ENCODE data around the gene STAB2.
A peak's percentile ranks its signal among the peaks of the same experiment; 100 is the strongest.

Gene STAB2

DNA sequence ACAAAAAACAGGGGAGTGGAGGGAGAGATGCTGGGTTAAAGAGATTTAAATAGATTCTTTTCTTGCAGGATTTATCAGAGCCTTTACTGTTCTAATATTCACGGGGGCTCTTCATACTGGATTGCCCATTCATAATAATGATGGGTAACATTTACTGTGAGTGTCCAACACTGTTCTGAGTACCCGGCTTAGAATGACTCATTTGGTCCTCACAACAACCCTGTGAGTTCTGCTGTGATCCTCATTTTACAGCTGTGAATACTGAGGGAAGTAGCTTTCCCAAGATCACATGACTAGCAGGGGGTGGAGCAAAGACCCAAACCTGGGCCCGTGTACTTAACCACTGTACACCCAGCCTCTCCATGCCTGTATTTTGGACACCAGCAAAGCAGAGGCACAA is 140.6 kb downstream of the STAB2 start:
- TF ChIP-seq, protein P1, sequence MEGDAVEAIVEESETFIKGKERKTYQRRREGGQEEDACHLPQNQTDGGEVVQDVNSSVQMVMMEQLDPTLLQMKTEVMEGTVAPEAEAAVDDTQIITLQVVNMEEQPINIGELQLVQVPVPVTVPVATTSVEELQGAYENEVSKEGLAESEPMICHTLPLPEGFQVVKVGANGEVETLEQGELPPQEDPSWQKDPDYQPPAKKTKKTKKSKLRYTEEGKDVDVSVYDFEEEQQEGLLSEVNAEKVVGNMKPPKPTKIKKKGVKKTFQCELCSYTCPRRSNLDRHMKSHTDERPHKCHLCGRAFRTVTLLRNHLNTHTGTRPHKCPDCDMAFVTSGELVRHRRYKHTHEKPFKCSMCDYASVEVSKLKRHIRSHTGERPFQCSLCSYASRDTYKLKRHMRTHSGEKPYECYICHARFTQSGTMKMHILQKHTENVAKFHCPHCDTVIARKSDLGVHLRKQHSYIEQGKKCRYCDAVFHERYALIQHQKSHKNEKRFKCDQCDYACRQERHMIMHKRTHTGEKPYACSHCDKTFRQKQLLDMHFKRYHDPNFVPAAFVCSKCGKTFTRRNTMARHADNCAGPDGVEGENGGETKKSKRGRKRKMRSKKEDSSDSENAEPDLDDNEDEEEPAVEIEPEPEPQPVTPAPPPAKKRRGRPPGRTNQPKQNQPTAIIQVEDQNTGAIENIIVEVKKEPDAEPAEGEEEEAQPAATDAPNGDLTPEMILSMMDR (IDR thresholded peaks at IDR 0.05; ENCODE audit: insufficient read depth, low read length, missing control alignments) = no peak
- no peak overlapping the region for H3K4me3 ChIP-seq (ENCODE audit: low read depth, low read length)
- no peak for DNase-seq (ENCODE audit: low read depth, low spot score)
- ChIA-PET CTCF (no interaction called here), POLR2A (no interaction called here)

DNA sequence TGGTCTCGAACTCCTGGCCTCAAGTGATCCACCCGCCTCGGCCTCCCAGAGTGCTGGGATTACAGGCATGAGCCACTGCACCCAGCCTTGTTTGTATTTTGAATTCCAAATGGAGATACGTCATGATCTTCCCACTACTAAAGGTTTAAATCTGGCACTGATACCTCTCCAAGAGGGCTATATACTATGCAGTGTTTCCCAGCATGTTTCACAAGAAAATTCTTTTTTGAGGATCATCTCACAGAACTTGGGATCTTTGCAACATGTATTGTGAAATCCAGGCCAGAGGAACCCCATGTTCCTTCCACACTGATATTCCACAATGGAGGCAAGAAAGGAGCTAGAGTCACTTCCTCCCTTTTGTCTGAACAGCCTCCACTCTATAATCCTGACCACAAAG is 141.2 kb downstream of the STAB2 start:
- peak; percentile 17 for DNase-seq (ENCODE audit: low read depth, low spot score)
- CTCF ChIA-PET = no interaction called here
- POLR2A ChIA-PET = no interaction called here
- H3K4me3 ChIP-seq (ENCODE audit: low read depth, low read length) = no peak overlapping the region
- TF ChIP-seq, protein P1 (IDR thresholded peaks at IDR 0.05; ENCODE audit: insufficient read depth, low read length, missing control alignments) = no peak

DNA sequence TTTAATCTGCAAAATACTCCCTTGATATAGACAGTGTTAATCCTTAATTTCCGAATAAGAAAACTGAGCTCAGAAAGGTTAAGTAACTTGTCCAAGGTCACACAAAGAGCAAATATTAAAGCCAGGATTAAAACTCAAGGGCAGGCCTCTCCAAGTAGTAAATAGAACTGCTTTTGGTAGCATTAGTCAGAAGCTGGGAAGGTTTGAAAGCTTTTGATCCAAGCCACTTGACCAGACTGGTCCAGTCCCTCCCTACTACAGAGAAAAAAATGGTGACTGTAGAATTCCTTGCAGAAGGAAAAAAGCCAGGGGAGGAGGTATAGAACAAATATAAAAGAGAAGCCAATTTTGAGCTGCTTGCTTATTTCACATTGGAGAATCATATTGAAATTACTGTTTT is 142.4 kb downstream of the STAB2 start:
- ChIA-PET CTCF (no interaction called here), POLR2A (no interaction called here)
- TF ChIP-seq, protein P1 (IDR thresholded peaks at IDR 0.05; ENCODE audit: insufficient read depth, low read length, missing control alignments) = no peak
- no peak for DNase-seq (ENCODE audit: low read depth, low spot score)
- no peak overlapping the region for H3K4me3 ChIP-seq (ENCODE audit: low read depth, low read length)

DNA sequence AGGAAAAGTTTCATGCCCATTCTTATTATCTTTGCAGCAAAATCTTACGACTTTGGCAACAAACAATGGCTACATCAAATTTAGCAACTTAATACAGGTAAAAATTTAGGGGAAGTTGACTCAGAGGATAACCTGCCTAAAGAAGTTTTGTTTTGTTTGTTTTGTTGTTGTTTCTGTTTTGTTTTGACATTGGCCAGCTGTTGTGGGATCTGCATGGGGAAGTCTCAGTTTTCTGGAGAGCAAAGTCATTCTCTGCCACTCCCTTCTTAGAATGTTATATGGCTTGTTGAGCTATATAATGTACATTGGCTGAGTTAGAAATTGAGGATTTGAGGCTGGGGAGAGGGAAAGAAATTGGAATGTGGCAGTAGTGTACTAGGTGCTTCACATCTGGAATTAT is 144.5 kb downstream of the STAB2 start:
- TF ChIP-seq, protein P1 (IDR thresholded peaks at IDR 0.05; ENCODE audit: insufficient read depth, low read length, missing control alignments) = no peak
- no peak overlapping the region for H3K4me3 ChIP-seq (ENCODE audit: low read depth, low read length)
- POLR2A ChIA-PET = no interaction called here
- DNase-seq (ENCODE audit: low read depth, low spot score) = no peak
- CTCF ChIA-PET = no interaction called here

DNA sequence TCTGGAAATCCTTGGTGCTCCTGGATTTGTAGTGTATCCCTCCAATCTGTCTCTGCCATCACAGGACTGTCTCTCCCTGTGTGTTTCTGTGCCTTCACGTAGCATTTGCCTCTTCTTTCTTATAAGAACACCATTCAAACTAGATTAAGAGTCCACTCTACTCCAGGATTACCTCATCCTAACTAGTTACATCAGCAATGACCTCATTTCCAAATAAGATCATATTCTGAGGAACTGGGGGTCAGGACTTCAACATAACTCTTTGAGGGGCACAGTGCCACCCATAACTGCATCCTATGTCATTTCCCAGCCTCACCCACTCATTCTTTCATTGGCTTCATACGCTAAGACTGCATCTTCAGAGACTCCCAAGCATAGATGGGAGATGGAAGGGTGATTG is 147.8 kb downstream of the STAB2 start:
- CTCF ChIA-PET = no interaction called here
- TF ChIP-seq, protein P1 (IDR thresholded peaks at IDR 0.05; ENCODE audit: insufficient read depth, low read length, missing control alignments) = no peak
- POLR2A ChIA-PET = no interaction called here
- H3K4me3 ChIP-seq (ENCODE audit: low read depth, low read length) = no peak overlapping the region
- no peak for DNase-seq (ENCODE audit: low read depth, low spot score)

DNA sequence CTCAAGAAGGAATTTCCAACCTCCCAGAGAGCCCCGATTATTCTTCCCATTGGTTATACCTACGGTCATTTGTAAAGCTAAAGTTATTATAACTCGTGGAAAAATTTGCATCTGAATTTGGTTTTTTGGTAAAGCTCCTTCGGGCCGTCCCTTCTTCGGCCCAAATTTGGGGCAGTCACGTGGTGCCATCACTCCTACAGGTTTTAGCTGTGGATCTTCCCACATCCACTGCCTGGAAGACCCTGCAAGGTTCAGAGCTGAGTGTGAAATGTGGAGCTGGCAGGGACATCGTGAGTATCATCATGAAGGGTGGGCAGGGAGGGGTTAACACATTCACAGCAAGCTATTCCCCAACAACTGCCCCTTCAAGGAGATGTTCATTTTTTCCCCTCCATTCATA is 148.2 kb downstream of the STAB2 start:
- TF ChIP-seq, protein P1 (IDR thresholded peaks at IDR 0.05; ENCODE audit: insufficient read depth, low read length, missing control alignments) = no peak
- ChIA-PET CTCF (no interaction called here), POLR2A (no interaction called here)
- DNase-seq (ENCODE audit: low read depth, low spot score) = no peak
- no peak overlapping the region for H3K4me3 ChIP-seq (ENCODE audit: low read depth, low read length)

Measured in AG04449 (cell line).